Measurements from ENCODE around the gene SLC34A3. TPM values are rescaled to one million over a fixed set of nuclear protein-coding genes. Genes with fewer than 3 reads are reported as not detected.

The SLC34A3 gene
- total RNA-seq, 4 donors from 2014 or later, result 0.11 to 1.7 (median 0.38) TPM; not detected in 1

DNA sequence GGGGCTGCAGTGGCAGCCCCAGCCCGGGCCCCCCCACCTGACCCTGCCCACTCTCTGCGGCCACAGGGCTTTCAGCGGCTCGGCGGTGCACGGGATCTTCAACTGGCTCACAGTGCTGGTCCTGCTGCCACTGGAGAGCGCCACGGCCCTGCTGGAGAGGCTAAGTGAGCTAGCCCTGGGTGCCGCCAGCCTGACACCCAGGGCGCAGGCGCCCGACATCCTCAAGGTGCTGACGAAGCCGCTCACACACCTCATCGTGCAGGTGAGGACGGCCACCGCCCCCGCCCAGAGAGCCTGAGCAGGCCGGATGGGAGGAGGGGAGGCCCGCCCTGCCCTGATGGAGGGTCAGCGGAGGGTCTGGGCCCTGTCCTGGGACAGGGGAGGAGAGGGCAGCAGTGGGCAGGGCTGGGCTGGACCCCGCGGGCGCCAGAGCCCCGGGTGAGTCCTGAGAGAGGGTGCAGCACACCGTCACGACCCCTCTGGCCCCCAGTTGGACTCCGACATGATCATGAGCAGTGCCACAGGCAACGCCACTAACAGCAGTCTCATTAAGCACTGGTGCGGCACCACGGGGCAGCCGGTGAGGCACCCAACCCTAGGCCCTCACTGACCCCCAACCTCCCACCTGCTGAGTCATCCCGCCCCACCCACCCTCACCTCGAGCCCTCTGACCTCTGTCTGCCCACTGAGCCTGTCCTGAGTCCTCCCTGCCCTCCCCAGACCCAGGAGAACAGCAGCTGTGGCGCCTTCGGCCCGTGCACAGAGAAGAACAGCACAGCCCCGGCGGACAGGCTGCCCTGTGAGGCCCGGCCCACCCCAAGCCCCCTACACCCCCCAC lies 2.7 kb downstream of the SLC34A3 start:
- peaks cover 0 to 79% (median 0%) of the 10 kb centered on the region in 4 donors for H3K27me3 ChIP-seq
- H3K4me3 ChIP-seq, result no peak overlapping the region
- no peak for DNase-seq
- WGBS, 2 donors, result 60 to 76% methylated on average over 2 to 5 of the region's 40 CpGs
- H3K9me3 ChIP-seq, result no peaks in the 10 kb centered on the region
- no peaks in the 10 kb centered on the region for H3K36me3 ChIP-seq
- no peak overlapping the region for H3K27ac ChIP-seq
- TF ChIP-seq, protein P1, sequence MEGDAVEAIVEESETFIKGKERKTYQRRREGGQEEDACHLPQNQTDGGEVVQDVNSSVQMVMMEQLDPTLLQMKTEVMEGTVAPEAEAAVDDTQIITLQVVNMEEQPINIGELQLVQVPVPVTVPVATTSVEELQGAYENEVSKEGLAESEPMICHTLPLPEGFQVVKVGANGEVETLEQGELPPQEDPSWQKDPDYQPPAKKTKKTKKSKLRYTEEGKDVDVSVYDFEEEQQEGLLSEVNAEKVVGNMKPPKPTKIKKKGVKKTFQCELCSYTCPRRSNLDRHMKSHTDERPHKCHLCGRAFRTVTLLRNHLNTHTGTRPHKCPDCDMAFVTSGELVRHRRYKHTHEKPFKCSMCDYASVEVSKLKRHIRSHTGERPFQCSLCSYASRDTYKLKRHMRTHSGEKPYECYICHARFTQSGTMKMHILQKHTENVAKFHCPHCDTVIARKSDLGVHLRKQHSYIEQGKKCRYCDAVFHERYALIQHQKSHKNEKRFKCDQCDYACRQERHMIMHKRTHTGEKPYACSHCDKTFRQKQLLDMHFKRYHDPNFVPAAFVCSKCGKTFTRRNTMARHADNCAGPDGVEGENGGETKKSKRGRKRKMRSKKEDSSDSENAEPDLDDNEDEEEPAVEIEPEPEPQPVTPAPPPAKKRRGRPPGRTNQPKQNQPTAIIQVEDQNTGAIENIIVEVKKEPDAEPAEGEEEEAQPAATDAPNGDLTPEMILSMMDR (IDR thresholded peaks at IDR 0.05), result no peak
- TF ChIP-seq POLR2A (IDR thresholded peaks at IDR 0.05), result no peak
- intact Hi-C loops (cut with DNase I), result loop anchor here (10.0 kb wide), 1 partner anchor 49 kb away; the partner anchor contains the start of genes ANAPC2 and SSNA1
- peaks cover 12 to 32% (median 14%) of the 10 kb centered on the region in 3 donors for H3K4me1 ChIP-seq

DNA sequence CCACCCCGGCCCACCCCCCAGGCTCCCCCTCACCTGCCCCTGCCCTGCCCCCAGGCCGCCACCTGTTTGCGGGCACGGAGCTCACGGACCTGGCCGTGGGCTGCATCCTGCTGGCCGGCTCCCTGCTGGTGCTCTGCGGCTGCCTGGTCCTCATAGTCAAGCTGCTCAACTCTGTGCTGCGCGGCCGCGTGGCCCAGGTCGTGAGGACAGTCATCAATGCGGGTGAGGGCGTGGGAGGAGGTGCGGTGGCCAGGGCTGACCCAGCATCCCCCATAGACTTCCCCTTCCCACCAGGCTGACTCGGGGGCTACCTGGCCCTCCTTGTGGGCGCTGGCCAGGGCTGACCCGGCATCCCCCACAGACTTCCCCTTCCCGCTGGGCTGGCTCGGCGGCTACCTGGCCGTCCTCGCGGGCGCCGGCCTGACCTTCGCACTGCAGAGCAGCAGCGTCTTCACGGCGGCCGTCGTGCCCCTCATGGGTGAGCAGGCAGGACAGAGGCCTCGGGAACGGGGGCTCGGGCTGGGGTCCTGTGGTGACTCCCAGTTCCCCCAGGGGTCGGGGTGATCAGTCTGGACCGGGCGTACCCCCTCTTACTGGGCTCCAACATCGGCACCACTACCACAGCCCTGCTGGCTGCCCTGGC lies 3.5 kb downstream of the SLC34A3 start:
- 51 to 68% methylated on average over 5 to 16 of the region's 40 CpGs for WGBS, 2 donors
- Histone ChIP-seq H3K4me3 (no peak overlapping the region), H3K4me1 (peaks cover 15 to 38% (median 16%) of the 10 kb centered on the region in 3 donors), H3K36me3 (no peaks in the 10 kb centered on the region), H3K27ac (no peak overlapping the region), H3K9me3 (no peaks in the 10 kb centered on the region), H3K27me3 (peaks cover 0 to 71% (median 0%) of the 10 kb centered on the region in 4 donors)
- intact Hi-C loops (cut with DNase I), result loop anchor here (10.0 kb wide), 1 partner anchor 49 kb away; the partner anchor contains the start of genes ANAPC2 and SSNA1
- TF ChIP-seq, protein P1 (IDR thresholded peaks at IDR 0.05), result no peak
- no peak for TF ChIP-seq POLR2A (IDR thresholded peaks at IDR 0.05)
- no peak for DNase-seq

DNA sequence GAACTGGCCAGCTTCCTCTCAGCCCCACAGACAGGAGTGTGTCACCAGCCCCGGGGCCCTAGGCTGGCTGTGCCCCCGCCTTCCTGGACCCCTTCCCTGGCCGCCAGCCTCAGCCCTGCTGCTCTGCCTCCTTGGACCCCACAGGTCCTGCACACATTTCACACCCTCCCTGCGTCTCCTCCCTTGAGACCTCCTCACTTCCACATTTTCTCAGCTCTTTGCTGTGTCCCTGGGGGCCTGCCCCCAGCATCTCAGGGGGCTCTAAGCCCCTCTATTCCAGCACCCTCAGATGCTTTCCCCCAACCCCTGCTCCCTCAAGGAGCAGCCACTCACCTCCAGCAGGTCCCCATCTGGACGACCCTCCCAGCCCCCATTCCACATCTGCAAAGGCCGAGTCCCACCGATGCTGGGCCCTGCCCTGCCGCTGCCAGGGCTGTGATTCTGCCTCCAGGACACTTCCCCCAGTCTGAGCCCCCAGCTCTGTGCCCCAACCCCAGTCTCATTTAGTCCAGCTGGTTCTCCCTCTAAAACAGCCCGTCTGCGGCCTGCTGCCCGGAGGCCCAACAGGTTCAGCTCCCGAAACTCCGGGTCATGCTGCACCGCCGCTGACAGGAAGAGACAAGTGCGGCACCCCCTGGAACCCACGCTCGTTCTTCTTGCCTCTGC lies 4.2 kb downstream of the SLC34A3 start:
- 58 to 64% methylated on average over 10 to 15 of the region's 18 CpGs for WGBS, 2 donors
- intact Hi-C loops (cut with DNase I), result loop anchor here (10.0 kb wide), 1 partner anchor 50 kb away; the partner anchor contains the start of genes ANAPC2 and SSNA1
- H3K4me1 ChIP-seq, result peaks cover 16 to 46% (median 22%) of the 10 kb centered on the region in 3 donors
- peaks cover 0 to 64% (median 0%) of the 10 kb centered on the region in 4 donors for H3K27me3 ChIP-seq
- no peak for DNase-seq
- H3K27ac ChIP-seq, result no peak overlapping the region
- H3K9me3 ChIP-seq, result no peaks in the 10 kb centered on the region
- H3K4me3 ChIP-seq, result no peak overlapping the region
- TF ChIP-seq POLR2A (IDR thresholded peaks at IDR 0.05), result no peak
- TF ChIP-seq, protein P1 (IDR thresholded peaks at IDR 0.05), result no peak
- no peaks in the 10 kb centered on the region for H3K36me3 ChIP-seq

DNA sequence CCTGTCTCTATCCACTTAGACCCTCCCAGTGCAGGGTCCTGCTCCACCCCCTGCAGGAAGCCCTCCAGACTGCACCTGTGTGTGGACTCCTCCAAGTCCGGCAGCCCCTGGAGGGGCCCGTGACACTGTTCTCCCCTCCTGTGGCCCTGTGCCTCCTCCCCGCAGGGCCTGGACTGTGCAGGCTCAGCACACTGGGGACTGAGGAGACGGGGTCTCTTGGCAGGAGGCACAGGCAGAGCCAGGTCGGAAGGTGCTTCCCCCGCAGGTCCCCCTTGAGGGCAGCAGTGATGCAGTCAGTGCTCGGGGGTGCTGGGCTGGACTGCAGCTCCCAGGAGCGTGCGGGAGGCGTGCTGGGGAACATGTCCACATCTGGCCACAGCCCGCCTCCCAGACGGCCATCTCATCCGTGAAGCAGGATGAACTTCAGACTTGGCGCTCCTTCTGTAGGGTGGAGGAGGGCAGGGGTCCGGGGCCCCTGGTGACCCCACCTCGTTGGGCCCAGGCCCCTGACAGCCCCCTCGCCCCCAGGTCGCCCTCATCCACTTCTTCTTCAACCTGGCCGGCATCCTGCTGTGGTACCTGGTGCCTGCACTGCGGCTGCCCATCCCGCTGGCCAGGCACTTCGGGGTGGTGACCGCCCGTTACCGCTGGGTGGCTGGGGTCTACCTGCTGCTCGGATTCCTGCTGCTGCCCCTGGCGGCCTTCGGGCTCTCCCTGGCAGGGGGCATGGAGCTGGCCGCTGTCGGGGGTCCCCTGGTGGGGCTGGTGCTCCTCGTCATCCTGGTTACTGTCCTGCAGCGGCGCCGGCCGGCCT lies 4.9 kb downstream of the SLC34A3 start:
- intact Hi-C loops (cut with DNase I), result loop anchor here (10.0 kb wide), 1 partner anchor 51 kb away; the partner anchor contains the start of genes ANAPC2 and SSNA1
- Histone ChIP-seq H3K9me3 (no peaks in the 10 kb centered on the region), H3K27me3 (peaks cover 0 to 57% (median 0%) of the 10 kb centered on the region in 4 donors), H3K4me3 (peak overlapping the region in 3 of 4 donors; percentile 7 to 40 (median 7)), H3K27ac (no peak overlapping the region), H3K36me3 (no peaks in the 10 kb centered on the region), H3K4me1 (peaks cover 16 to 53% (median 23%) of the 10 kb centered on the region in 3 donors)
- WGBS, 2 donors, result 67 to 80% methylated on average over 1 to 3 of the region's 35 CpGs
- TF ChIP-seq, protein P1 (IDR thresholded peaks at IDR 0.05), result no peak
- DNase-seq, result no peak

Measured in esophagus squamous epithelium (tissue), 5 donors.